Ovary (tissue), 3 donors: ENCODE data around the gene CARMIL1.

ENCODE experiments used
- EP300 ChIP-seq: sonication (generic); formaldehyde crosslinking; IDR thresholded peaks from one replicate; pipeline ENCODE4 v1.6.1; 2017; ENCODE audit warnings: antibody characterized with exemption
- POLR2A ChIP-seq: fragments of 450-650 bp; IDR thresholded peaks from one replicate; pipeline ENCODE4 v1.6.1; 2017; ENCODE audit warnings: antibody characterized with exemption, mild to moderate bottlenecking, moderate library complexity
- TF ChIP-seq, protein P1 (sequence below), 3 donors: fragments of 450-650 bp in 2 of 3; fragments of 200-600 bp in 1 of 3; IDR thresholded peaks; one replicate each; pipeline versions ENCODE4 v1.5.1 to v1.8.0; 2016 to 2022; ENCODE audit warnings: antibody characterized with exemption in 3 of 3, mild to moderate bottlenecking in 1 of 3
- donor health status: DM: no; HTN: no; CAD: no.

DNA sequence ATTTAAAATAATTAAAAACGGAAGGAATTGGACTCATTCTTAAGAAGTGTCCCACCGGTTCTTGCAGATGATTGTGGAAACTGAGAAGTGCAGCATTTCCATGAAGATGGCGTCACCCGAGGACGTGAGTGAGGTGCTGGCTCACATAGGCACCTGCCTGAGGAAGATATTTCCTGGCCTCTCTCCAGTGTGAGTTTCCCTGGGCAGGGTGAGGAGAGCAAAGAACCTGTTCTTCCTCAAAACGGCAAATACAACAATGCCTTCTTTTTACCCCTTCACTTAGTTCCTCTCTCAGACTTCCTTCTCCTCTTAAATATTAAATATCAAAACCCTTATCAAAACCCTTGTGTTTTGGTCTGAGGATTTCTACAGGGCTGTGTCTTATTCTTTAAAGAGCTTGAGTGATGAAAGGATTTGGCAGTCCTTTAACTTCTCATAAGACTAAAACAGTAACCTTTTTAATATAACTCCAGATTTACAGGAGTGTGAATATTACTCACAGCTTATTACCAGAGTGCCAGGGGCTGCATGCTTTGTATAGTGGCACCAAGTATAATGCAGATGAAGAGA, 156.3 kb downstream of the CARMIL1 start:
- no peak for TF ChIP-seq POLR2A
- TF ChIP-seq, protein P1, sequence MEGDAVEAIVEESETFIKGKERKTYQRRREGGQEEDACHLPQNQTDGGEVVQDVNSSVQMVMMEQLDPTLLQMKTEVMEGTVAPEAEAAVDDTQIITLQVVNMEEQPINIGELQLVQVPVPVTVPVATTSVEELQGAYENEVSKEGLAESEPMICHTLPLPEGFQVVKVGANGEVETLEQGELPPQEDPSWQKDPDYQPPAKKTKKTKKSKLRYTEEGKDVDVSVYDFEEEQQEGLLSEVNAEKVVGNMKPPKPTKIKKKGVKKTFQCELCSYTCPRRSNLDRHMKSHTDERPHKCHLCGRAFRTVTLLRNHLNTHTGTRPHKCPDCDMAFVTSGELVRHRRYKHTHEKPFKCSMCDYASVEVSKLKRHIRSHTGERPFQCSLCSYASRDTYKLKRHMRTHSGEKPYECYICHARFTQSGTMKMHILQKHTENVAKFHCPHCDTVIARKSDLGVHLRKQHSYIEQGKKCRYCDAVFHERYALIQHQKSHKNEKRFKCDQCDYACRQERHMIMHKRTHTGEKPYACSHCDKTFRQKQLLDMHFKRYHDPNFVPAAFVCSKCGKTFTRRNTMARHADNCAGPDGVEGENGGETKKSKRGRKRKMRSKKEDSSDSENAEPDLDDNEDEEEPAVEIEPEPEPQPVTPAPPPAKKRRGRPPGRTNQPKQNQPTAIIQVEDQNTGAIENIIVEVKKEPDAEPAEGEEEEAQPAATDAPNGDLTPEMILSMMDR (IDR thresholded peaks at IDR 0.05), result no peak
- no peak for TF ChIP-seq EP300
